ENCODE data around the gene FAM161A.

FAM161A gene

DNA sequence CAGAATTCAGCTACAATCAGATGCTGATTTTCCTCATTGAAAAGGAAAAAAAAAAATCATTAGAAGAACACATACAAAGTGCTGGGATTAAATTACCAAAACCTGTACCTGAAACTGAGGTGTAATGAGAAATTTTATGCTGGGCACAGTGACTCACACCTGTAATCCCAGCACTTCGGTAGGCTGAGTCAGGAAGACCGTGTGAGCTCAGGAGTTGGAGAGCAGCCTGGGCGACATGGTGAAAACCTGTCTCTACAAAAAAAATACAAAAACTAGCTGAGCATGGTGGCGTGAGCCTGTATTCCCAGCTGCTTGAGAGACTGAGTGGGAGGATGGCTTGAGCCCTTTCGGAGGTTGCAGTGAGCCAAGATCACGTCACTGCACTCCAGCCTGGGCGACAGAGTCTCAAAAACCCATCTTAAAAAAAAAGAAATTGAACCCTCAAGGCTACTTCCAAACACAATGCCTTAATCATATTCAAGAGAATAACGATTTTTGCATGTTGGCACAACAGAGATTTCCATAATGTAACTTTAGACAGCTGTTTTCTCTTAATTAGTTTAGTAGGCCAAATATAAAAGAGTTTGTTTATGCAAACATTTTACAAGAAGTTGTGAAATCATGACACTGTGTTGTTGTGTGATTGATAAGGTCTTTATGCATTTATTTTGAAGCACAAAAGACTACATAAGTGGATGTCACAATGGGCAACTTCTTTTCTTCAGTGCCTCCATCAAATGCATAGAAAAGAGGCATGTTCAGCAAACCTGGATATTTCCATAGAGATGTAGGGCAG lies 63.9 kb downstream of the FAM161A start:
- TF ChIP-seq POLR2AphosphoS5 (IDR thresholded peaks at IDR 0.05; ENCODE audit: low read depth, low read length) (no peak), FOXP2 (optimal IDR thresholded peaks at IDR 0.05; ENCODE audit: borderline replicate concordance, extremely low read depth, extremely low read length, insufficient read depth) (no peak), SIN3A (IDR thresholded peaks at IDR 0.05; ENCODE audit: borderline replicate concordance, insufficient read depth, low read length) (no peak), TAF1 (IDR thresholded peaks at IDR 0.05; ENCODE audit: borderline replicate concordance, insufficient read depth, low read length) (no peak)
- TF ChIP-seq, protein P1, sequence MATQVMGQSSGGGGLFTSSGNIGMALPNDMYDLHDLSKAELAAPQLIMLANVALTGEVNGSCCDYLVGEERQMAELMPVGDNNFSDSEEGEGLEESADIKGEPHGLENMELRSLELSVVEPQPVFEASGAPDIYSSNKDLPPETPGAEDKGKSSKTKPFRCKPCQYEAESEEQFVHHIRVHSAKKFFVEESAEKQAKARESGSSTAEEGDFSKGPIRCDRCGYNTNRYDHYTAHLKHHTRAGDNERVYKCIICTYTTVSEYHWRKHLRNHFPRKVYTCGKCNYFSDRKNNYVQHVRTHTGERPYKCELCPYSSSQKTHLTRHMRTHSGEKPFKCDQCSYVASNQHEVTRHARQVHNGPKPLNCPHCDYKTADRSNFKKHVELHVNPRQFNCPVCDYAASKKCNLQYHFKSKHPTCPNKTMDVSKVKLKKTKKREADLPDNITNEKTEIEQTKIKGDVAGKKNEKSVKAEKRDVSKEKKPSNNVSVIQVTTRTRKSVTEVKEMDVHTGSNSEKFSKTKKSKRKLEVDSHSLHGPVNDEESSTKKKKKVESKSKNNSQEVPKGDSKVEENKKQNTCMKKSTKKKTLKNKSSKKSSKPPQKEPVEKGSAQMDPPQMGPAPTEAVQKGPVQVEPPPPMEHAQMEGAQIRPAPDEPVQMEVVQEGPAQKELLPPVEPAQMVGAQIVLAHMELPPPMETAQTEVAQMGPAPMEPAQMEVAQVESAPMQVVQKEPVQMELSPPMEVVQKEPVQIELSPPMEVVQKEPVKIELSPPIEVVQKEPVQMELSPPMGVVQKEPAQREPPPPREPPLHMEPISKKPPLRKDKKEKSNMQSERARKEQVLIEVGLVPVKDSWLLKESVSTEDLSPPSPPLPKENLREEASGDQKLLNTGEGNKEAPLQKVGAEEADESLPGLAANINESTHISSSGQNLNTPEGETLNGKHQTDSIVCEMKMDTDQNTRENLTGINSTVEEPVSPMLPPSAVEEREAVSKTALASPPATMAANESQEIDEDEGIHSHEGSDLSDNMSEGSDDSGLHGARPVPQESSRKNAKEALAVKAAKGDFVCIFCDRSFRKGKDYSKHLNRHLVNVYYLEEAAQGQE (IDR thresholded peaks at IDR 0.05; ENCODE audit: insufficient read depth in 1 of 2, low read depth in 2 of 2, low read length in 2 of 2) = no peak

DNA sequence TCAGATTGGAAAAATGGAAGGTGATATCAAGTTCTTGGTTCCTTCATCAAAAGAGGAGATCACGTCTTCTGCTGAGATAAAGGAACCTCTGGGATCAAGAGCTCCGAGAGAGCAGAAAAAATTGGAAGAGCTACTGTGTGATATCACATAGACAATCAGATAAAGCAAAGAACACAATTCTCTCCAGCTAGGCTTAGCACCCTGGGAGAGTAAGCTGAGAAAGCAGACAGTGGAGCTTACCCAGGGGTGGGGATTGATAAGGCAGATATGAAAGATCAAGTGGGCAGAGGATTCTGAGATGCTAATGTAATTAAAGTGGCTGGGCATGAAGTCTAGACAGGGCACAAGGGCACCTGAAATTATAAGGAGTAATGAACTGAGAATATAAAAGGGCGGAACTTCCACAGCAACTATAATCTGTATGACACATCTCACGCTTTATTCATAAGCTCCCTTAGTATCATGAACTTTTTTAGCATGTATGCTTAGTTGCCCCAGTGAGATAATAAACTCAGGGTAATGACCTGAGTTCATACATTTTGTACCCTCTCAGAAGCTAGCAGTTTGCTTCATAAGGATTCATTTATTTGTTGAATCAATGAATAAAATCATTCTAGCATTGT lies 65.8 kb downstream of the FAM161A start:
- TF ChIP-seq POLR2AphosphoS5 (IDR thresholded peaks at IDR 0.05; ENCODE audit: low read depth, low read length) (no peak), TAF1 (IDR thresholded peaks at IDR 0.05; ENCODE audit: borderline replicate concordance, insufficient read depth, low read length) (no peak), FOXP2 (optimal IDR thresholded peaks at IDR 0.05; ENCODE audit: borderline replicate concordance, extremely low read depth, extremely low read length, insufficient read depth) (no peak)
- TF ChIP-seq, protein P1 (IDR thresholded peaks at IDR 0.05; ENCODE audit: insufficient read depth in 1 of 2, low read depth in 2 of 2, low read length in 2 of 2) = no peak

DNA sequence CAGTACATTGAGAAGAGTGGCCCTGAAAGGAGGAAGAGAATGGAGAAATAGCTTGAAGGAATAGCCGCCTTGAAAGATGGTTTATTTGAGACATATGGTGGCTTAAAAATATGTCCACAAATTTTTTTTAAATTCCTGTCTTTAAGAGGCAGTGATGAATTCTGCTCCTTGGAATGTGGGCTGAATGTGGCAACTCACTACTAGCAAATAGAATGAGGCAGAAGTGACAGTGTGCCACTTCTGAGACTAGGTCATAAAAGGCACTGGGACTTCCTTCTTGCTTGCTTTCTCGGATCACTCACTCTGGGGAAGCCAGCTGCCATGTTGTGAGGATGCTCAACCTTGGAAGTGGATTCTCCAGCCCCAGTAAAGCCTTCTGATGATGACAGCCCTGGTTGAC lies 67.0 kb downstream of the FAM161A start:
- TF ChIP-seq SIN3A (IDR thresholded peaks at IDR 0.05; ENCODE audit: borderline replicate concordance, insufficient read depth, low read length) = no peak
- TF ChIP-seq POLR2AphosphoS5 (IDR thresholded peaks at IDR 0.05; ENCODE audit: low read depth, low read length) = no peak
- TF ChIP-seq, protein P1 (IDR thresholded peaks at IDR 0.05; ENCODE audit: insufficient read depth in 1 of 2, low read depth in 2 of 2, low read length in 2 of 2) = no peak
- TF ChIP-seq TAF1 (IDR thresholded peaks at IDR 0.05; ENCODE audit: borderline replicate concordance, insufficient read depth, low read length) = no peak
- TF ChIP-seq FOXP2 (optimal IDR thresholded peaks at IDR 0.05; ENCODE audit: borderline replicate concordance, extremely low read depth, extremely low read length, insufficient read depth) = no peak

GRCh38 chr2:61785583-61785982 lies 68.3 kb downstream of the FAM161A start:
- TF ChIP-seq POLR2AphosphoS5 (IDR thresholded peaks at IDR 0.05; ENCODE audit: low read depth, low read length) (no peak), TAF1 (IDR thresholded peaks at IDR 0.05; ENCODE audit: borderline replicate concordance, insufficient read depth, low read length) (no peak), SIN3A (IDR thresholded peaks at IDR 0.05; ENCODE audit: borderline replicate concordance, insufficient read depth, low read length) (no peak)

- TF ChIP-seq SIN3A (IDR thresholded peaks at IDR 0.05; ENCODE audit: borderline replicate concordance, insufficient read depth, low read length) = no peak
- no peak for TF ChIP-seq POLR2AphosphoS5 (IDR thresholded peaks at IDR 0.05; ENCODE audit: low read depth, low read length)
- no peak for TF ChIP-seq TAF1 (IDR thresholded peaks at IDR 0.05; ENCODE audit: borderline replicate concordance, insufficient read depth, low read length)
- TF ChIP-seq FOXP2 (optimal IDR thresholded peaks at IDR 0.05; ENCODE audit: borderline replicate concordance, extremely low read depth, extremely low read length, insufficient read depth) = no peak
- TF ChIP-seq, protein P1 (IDR thresholded peaks at IDR 0.05; ENCODE audit: insufficient read depth in 1 of 2, low read depth in 2 of 2, low read length in 2 of 2) = no peak
Observed at GRCh38 chr2:61784643-61785042, 69.2 kb downstream of the FAM161A start.

All from PFSK-1 (cell line).